Left ventricle myocardium inferior (tissue), 1 donor: ENCODE measurements around the gene PAX5. TPM values are rescaled to one million over a fixed set of nuclear protein-coding genes. Genes with fewer than 3 reads are reported as not detected.

Source experiments
- DNase-seq: peaks from one replicate; pipeline ENCODE4 v3.0.0-alpha.2; 2020
- H3K27ac ChIP-seq: fragments of 200-600 bp; replicated peaks from 2 replicates; pipeline ENCODE4 v1.8.0; 2021
- H3K27me3 ChIP-seq: fragments of 200-600 bp; 2 replicates; pipeline ENCODE4 v1.8.0; 2021; ENCODE audit warnings: low read depth
- H3K36me3 ChIP-seq: fragments of 200-600 bp; 2 replicates; pipeline ENCODE4 v1.8.0; 2021
- H3K4me1 ChIP-seq: fragments of 200-600 bp; 2 replicates; pipeline ENCODE4 v1.8.0; 2021
- H3K4me3 ChIP-seq: fragments of 200-600 bp; 2 replicates; pipeline ENCODE4 v1.8.0; 2021; ENCODE audit warnings: mild to moderate bottlenecking, moderate library complexity
- H3K9me3 ChIP-seq: fragments of 200-600 bp; replicated peaks from 2 replicates; pipeline ENCODE4 v1.8.0; 2021
- CTCF ChIP-seq: fragments of 200-600 bp; IDR thresholded peaks from 2 replicates; pipeline ENCODE4 v1.8.0; 2021; ENCODE audit warnings: antibody characterized with exemption, mild to moderate bottlenecking, borderline replicate concordance
- intact Hi-C: fragments of 100-400 bp; cut with micrococcal nuclease; formaldehyde crosslinking; loops from one replicate; pipeline ENCODE4 v1.11.0; 2022
- total RNA-seq: library from RNA; stranded (reverse); fragmentation: NEBNext Ultra II Directional; extraction: Animal tissue kit (Norgen Biotek cat#: 25700); gene quantifications from one replicate; pipeline ENCODE4 v1.2.1, GENCODE V29; 2021
- donor health status: DM: no; HTN: yes; CAD: no; lungs with severe emphysema.

The PAX5 gene
- total RNA-seq, 1 donor from 2014 or later: not detected

GRCh38 chr9:36980148-36980974 is 53.7 kb downstream of the PAX5 start:
- no peaks in the 10 kb centered on the region for H3K36me3 ChIP-seq
- H3K4me3 ChIP-seq: no peak overlapping the region
- no peak for TF ChIP-seq CTCF
- no peaks in the 10 kb centered on the region for H3K4me1 ChIP-seq
- peaks cover 100% of the 10 kb centered on the region for H3K27me3 ChIP-seq
- no peak for DNase-seq
- H3K27ac ChIP-seq: no peak overlapping the region
- intact Hi-C loops: no loop called here
- no peaks in the 10 kb centered on the region for H3K9me3 ChIP-seq

- TF ChIP-seq CTCF: no peak
- peaks cover 84% of the 10 kb centered on the region for H3K27me3 ChIP-seq
- DNase-seq: no peak
These were observed 57.6 kb downstream of the PAX5 start for GRCh38 chr9:36976371-36977030.

GRCh38 chr9:36974731-36975130 is 59.3 kb downstream of the PAX5 start:
- no peak for TF ChIP-seq CTCF
- no peak for DNase-seq
- intact Hi-C loops: no loop called here
- Histone ChIP-seq H3K4me3 (no peak overlapping the region), H3K27ac (no peak overlapping the region), H3K9me3 (no peaks in the 10 kb centered on the region), H3K4me1 (no peaks in the 10 kb centered on the region), H3K27me3 (peaks cover 75% of the 10 kb centered on the region), H3K36me3 (no peaks in the 10 kb centered on the region)

More at GRCh38 chr9:36976371-36977030, 57.6 kb downstream of the PAX5 start:
- H3K36me3 ChIP-seq: no peaks in the 10 kb centered on the region
- H3K4me3 ChIP-seq: no peak overlapping the region
- no peak overlapping the region for H3K27ac ChIP-seq
- intact Hi-C loops: no loop called here
- H3K4me1 ChIP-seq: no peaks in the 10 kb centered on the region
- H3K9me3 ChIP-seq: no peaks in the 10 kb centered on the region

- Histone ChIP-seq H3K27me3 (peaks cover 48% of the 10 kb centered on the region), H3K36me3 (no peaks in the 10 kb centered on the region), H3K4me1 (no peaks in the 10 kb centered on the region), H3K27ac (no peak overlapping the region), H3K4me3 (no peak overlapping the region), H3K9me3 (no peaks in the 10 kb centered on the region)
- intact Hi-C loops: no loop called here
- DNase-seq: no peak
- no peak for TF ChIP-seq CTCF
These were observed 62.1 kb downstream of the PAX5 start for GRCh38 chr9:36971935-36972488.

GRCh38 chr9:36970007-36970888 is 63.8 kb downstream of the PAX5 start:
- H3K36me3 ChIP-seq: no peaks in the 10 kb centered on the region
- H3K4me1 ChIP-seq: no peaks in the 10 kb centered on the region
- no peak overlapping the region for H3K4me3 ChIP-seq
- H3K9me3 ChIP-seq: no peaks in the 10 kb centered on the region
- no peak overlapping the region for H3K27ac ChIP-seq
- TF ChIP-seq CTCF: no peak
- DNase-seq: no peak
- peaks cover 30% of the 10 kb centered on the region for H3K27me3 ChIP-seq
- intact Hi-C loops: no loop called here
